NOMO-1 treated with dmso at 0.1 percent for 144 hours (cell line): ENCODE data around the gene CPED1.
"Not testable (repeated sequence)": the region's sequence is repeated elsewhere in the genome, so short reads cannot be mapped to it uniquely, and the experiment has no call there.

Experiments
- DNase-seq: peaks from one replicate; lab custom pipeline; 2025; ENCODE audit not compliant: unreplicated experiment; lab: John Stamatoyannopoulos, UW

The CPED1 gene

GRCh38 chr7:121038717-121039509 is 50.4 kb downstream of the CPED1 start:
- no peak for DNase-seq

- DNase-seq, result no peak
Measured at GRCh38 chr7:121039510-121039822, 51.0 kb downstream of the CPED1 start.

- no peak for DNase-seq
Measured at GRCh38 chr7:121039994-121040393, 51.5 kb downstream of the CPED1 start.

GRCh38 chr7:121041516-121042148 is 53.1 kb downstream of the CPED1 start:
- DNase-seq, result no peak

GRCh38 chr7:121042195-121042594 is 53.7 kb downstream of the CPED1 start:
- no peak for DNase-seq

GRCh38 chr7:121042899-121043298 is 54.4 kb downstream of the CPED1 start:
- no peak for DNase-seq

- DNase-seq, result no peak
Measured at GRCh38 chr7:121043314-121044234, 55.1 kb downstream of the CPED1 start.

GRCh38 chr7:121045090-121045489 is 56.6 kb downstream of the CPED1 start:
- DNase-seq, result no peak

- DNase-seq, result no peak
Measured at GRCh38 chr7:121046009-121046408, 57.5 kb downstream of the CPED1 start.

- no peak for DNase-seq
Measured at GRCh38 chr7:121046893-121047468, 58.5 kb downstream of the CPED1 start.

GRCh38 chr7:121048195-121048594 is 59.7 kb downstream of the CPED1 start:
- no peak for DNase-seq

- DNase-seq, result no peak
Measured at GRCh38 chr7:121049028-121049791, 60.7 kb downstream of the CPED1 start.

GRCh38 chr7:121049897-121050296 is 61.4 kb downstream of the CPED1 start:
- no peak for DNase-seq

- DNase-seq, result no peak
Measured at GRCh38 chr7:121053219-121053618, 64.7 kb downstream of the CPED1 start.

- no peak for DNase-seq
Measured at GRCh38 chr7:121054925-121055324, 66.4 kb downstream of the CPED1 start.

- no peak for DNase-seq
Measured at GRCh38 chr7:121057878-121058277, 69.4 kb downstream of the CPED1 start.

GRCh38 chr7:121058975-121059374 is 70.5 kb downstream of the CPED1 start:
- DNase-seq, result no peak

GRCh38 chr7:121059979-121060509 is 71.5 kb downstream of the CPED1 start:
- DNase-seq, result not testable (repeated sequence)

- no peak for DNase-seq
Measured at GRCh38 chr7:121061677-121062582, 73.4 kb downstream of the CPED1 start.
